Parathyroid adenoma (tissue), 2 donors: ENCODE data around the gene STXBP6.

Source experiments
- H2AFZ ChIP-seq: fragments of 300-600 bp; sonication (generic); one replicate; pipeline ENCODE4 v1.7.0; 2017; ENCODE audit warnings: antibody characterized with exemption, mild to moderate bottlenecking
- H3K27ac ChIP-seq: fragments of 300-600 bp; sonication (generic); one replicate; pipeline ENCODE4 v1.7.0; 2017
- H3K27me3 ChIP-seq: fragments of 300-600 bp; sonication (generic); one replicate; pipeline ENCODE4 v1.7.0; 2017; ENCODE audit warnings: low read length; ENCODE audit not compliant: control insufficient read depth, insufficient read depth
- H3K36me3 ChIP-seq: fragments of 300-600 bp; sonication (generic); one replicate; pipeline ENCODE4 v1.7.0; 2017; ENCODE audit warnings: low read length; ENCODE audit not compliant: control insufficient read depth, insufficient read depth
- H3K4me1 ChIP-seq: fragments of 300-600 bp; sonication (generic); one replicate; pipeline ENCODE4 v1.7.0; 2017; ENCODE audit warnings: control low read depth
- H3K4me2 ChIP-seq: fragments of 300-600 bp; sonication (generic); one replicate; pipeline ENCODE4 v1.7.0; 2017; ENCODE audit warnings: low read length
- H3K4me3 ChIP-seq: fragments of 300-600 bp; sonication (generic); one replicate; pipeline ENCODE4 v1.7.0; 2017; ENCODE audit warnings: low read depth, low read length
- H3K79me2 ChIP-seq: fragments of 300-600 bp; sonication (generic); one replicate; pipeline ENCODE4 v1.7.0; 2017; ENCODE audit warnings: control low read depth
- H3K9ac ChIP-seq: fragments of 300-600 bp; sonication (generic); one replicate; pipeline ENCODE4 v1.7.0; 2017; ENCODE audit warnings: mild to moderate bottlenecking
- H3K9me3 ChIP-seq: fragments of 300-600 bp; sonication (generic); one replicate; pipeline ENCODE4 v1.7.0; 2017; ENCODE audit warnings: low read length; ENCODE audit not compliant: control insufficient read depth
- TF ChIP-seq, protein P1 (sequence below): fragments of 300-600 bp; sonication (generic); IDR thresholded peaks from one replicate; pipeline ENCODE4 v1.7.0; 2017; ENCODE audit warnings: antibody characterized with exemption, mild to moderate bottlenecking
- donor health status: primary hyperparathyroidism.

STXBP6 gene

GRCh38 chr14:24789378-24789884, 260.5 kb downstream of the STXBP6 start:
- H3K9me3 ChIP-seq: no peaks in the 10 kb centered on the region
- TF ChIP-seq, protein P1, sequence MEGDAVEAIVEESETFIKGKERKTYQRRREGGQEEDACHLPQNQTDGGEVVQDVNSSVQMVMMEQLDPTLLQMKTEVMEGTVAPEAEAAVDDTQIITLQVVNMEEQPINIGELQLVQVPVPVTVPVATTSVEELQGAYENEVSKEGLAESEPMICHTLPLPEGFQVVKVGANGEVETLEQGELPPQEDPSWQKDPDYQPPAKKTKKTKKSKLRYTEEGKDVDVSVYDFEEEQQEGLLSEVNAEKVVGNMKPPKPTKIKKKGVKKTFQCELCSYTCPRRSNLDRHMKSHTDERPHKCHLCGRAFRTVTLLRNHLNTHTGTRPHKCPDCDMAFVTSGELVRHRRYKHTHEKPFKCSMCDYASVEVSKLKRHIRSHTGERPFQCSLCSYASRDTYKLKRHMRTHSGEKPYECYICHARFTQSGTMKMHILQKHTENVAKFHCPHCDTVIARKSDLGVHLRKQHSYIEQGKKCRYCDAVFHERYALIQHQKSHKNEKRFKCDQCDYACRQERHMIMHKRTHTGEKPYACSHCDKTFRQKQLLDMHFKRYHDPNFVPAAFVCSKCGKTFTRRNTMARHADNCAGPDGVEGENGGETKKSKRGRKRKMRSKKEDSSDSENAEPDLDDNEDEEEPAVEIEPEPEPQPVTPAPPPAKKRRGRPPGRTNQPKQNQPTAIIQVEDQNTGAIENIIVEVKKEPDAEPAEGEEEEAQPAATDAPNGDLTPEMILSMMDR: no peak
- H3K36me3 ChIP-seq: no peaks in the 10 kb centered on the region
- no peaks in the 10 kb centered on the region for H3K4me1 ChIP-seq
- no peaks in the 10 kb centered on the region for H3K27me3 ChIP-seq
- H3K79me2 ChIP-seq: no peaks in the 10 kb centered on the region
- H2AFZ ChIP-seq: no peak overlapping the region
- no peak overlapping the region for H3K4me2 ChIP-seq
- H3K9ac ChIP-seq: no peak overlapping the region
- H3K27ac ChIP-seq: no peak overlapping the region
- no peak overlapping the region for H3K4me3 ChIP-seq

DNA sequence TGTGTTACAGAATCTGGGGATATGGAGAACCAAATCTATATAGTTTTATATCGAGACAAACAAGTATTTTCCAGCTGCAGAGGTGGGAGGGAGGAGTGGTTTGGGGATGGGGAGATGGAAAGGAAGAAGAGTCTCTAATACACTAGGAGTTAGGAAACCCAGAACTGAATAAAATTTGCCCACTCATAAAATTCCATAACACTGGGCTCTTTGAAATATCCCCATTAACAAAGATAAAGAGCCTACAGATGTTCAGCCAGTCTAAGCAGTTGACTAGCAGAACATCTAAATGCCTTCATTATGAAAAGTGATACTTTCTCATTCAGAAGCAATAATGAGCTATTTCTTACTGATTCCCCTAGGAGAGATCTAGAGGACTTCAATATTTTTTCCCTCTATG, 264.2 kb downstream of the STXBP6 start:
- Histone ChIP-seq H3K9ac (no peak overlapping the region), H3K4me1 (no peaks in the 10 kb centered on the region), H3K79me2 (no peaks in the 10 kb centered on the region), H3K27ac (no peak overlapping the region), H3K4me2 (no peak overlapping the region), H3K27me3 (no peaks in the 10 kb centered on the region), H2AFZ (no peak overlapping the region), H3K9me3 (no peaks in the 10 kb centered on the region), H3K36me3 (no peaks in the 10 kb centered on the region), H3K4me3 (no peak overlapping the region)
- TF ChIP-seq, protein P1: no peak

GRCh38 chr14:24784981-24785380, 265.0 kb downstream of the STXBP6 start:
- no peak overlapping the region for H3K27ac ChIP-seq
- H3K9ac ChIP-seq: no peak overlapping the region
- no peak overlapping the region for H3K4me3 ChIP-seq
- H3K79me2 ChIP-seq: no peaks in the 10 kb centered on the region
- no peak overlapping the region for H3K4me2 ChIP-seq
- no peak overlapping the region for H2AFZ ChIP-seq
- no peaks in the 10 kb centered on the region for H3K9me3 ChIP-seq
- no peaks in the 10 kb centered on the region for H3K27me3 ChIP-seq
- TF ChIP-seq, protein P1: no peak
- H3K4me1 ChIP-seq: no peaks in the 10 kb centered on the region
- H3K36me3 ChIP-seq: no peaks in the 10 kb centered on the region

GRCh38 chr14:24783791-24784190, 266.2 kb downstream of the STXBP6 start:
- Histone ChIP-seq H3K9ac (no peak overlapping the region), H3K4me3 (no peak overlapping the region)
- TF ChIP-seq, protein P1: no peak

GRCh38 chr14:24780281-24780680, 269.7 kb downstream of the STXBP6 start:
- no peaks in the 10 kb centered on the region for H3K36me3 ChIP-seq
- H2AFZ ChIP-seq: no peak overlapping the region
- no peaks in the 10 kb centered on the region for H3K79me2 ChIP-seq
- no peaks in the 10 kb centered on the region for H3K27me3 ChIP-seq
- no peak overlapping the region for H3K4me3 ChIP-seq
- no peak overlapping the region for H3K4me2 ChIP-seq
- no peak overlapping the region for H3K27ac ChIP-seq
- no peaks in the 10 kb centered on the region for H3K4me1 ChIP-seq
- no peaks in the 10 kb centered on the region for H3K9me3 ChIP-seq
- TF ChIP-seq, protein P1: no peak
- H3K9ac ChIP-seq: no peak overlapping the region

More at GRCh38 chr14:24783791-24784190, 266.2 kb downstream of the STXBP6 start:
- H2AFZ ChIP-seq: no peak overlapping the region
- no peaks in the 10 kb centered on the region for H3K4me1 ChIP-seq
- H3K9me3 ChIP-seq: no peaks in the 10 kb centered on the region
- H3K4me2 ChIP-seq: no peak overlapping the region
- H3K79me2 ChIP-seq: no peaks in the 10 kb centered on the region
- H3K36me3 ChIP-seq: no peaks in the 10 kb centered on the region
- no peak overlapping the region for H3K27ac ChIP-seq
- no peaks in the 10 kb centered on the region for H3K27me3 ChIP-seq
